Neural cell (in vitro differentiated cells): ENCODE results near the gene PSME3IP1. TPM values are rescaled to one million over a fixed set of nuclear protein-coding genes. Genes with fewer than 3 reads are reported as not detected.

ENCODE experiments used
- H2AFZ ChIP-seq: fragments of 200-600, 300-800 bp; sonication (generic), shearing (Covaris generic); 2 replicates; pipeline ENCODE4 v1.6.0; 2014; ENCODE audit warnings: low read depth, mild to moderate bottlenecking, antibody characterized with exemption, low read length, moderate library complexity
- H3F3A ChIP-seq: fragments of 200-600 bp; shearing (Covaris generic); 2 replicates; pipeline ENCODE4 v1.6.1; 2016; ENCODE audit warnings: mild to moderate bottlenecking, moderate library complexity, mixed read lengths, antibody characterized with exemption, low read length; ENCODE audit not compliant: insufficient read depth, poor library complexity, severe bottlenecking
- H3K27ac ChIP-seq: fragments of 200-600, 300-800 bp; sonication (generic), shearing (Covaris generic); 2 replicates; pipeline ENCODE4 v1.5.1; 2014; ENCODE audit warnings: mild to moderate bottlenecking, low read length, moderate library complexity
- H3K27me3 ChIP-seq: fragments of 300-800, 200-600 bp; sonication (generic), shearing (Covaris generic); 2 replicates; pipeline ENCODE4 v1.6.0; 2014; ENCODE audit warnings: mild to moderate bottlenecking, low read depth, low read length, moderate library complexity; ENCODE audit not compliant: insufficient read depth
- H3K36me3 ChIP-seq: fragments of 300-800, 200-600 bp; sonication (generic), shearing (Covaris generic); 2 replicates; pipeline ENCODE4 v1.5.1; 2014; ENCODE audit warnings: mild to moderate bottlenecking, antibody characterized with exemption, low read length, moderate library complexity; ENCODE audit not compliant: insufficient read depth
- H3K4me2 ChIP-seq: fragments of 300-800, 200-600 bp; sonication (generic), shearing (Covaris generic); 2 replicates; pipeline ENCODE4 v1.6.0; 2014; ENCODE audit warnings: mild to moderate bottlenecking, low read length
- H3K4me3 ChIP-seq: fragments of 300-800, 200-600 bp; sonication (generic), shearing (Covaris generic); 2 replicates; pipeline ENCODE4 v1.5.1; 2014; ENCODE audit warnings: mild to moderate bottlenecking, low read length, moderate library complexity
- H3K79me2 ChIP-seq: fragments of 200-600 bp; shearing (Covaris generic); replicated peaks from 2 replicates; pipeline ENCODE4 v1.6.0; 2014; ENCODE audit warnings: mild to moderate bottlenecking, low read length, moderate library complexity; ENCODE audit not compliant: insufficient read depth
- H3K9ac ChIP-seq: fragments of 300-800, 200-600 bp; sonication (generic), shearing (Covaris generic); 2 replicates; pipeline ENCODE4 v1.6.1; 2016; ENCODE audit warnings: mild to moderate bottlenecking, low read length, mixed read lengths
- H3K9me2 ChIP-seq: fragments of 200-600 bp; shearing (Covaris generic); 2 replicates; pipeline ENCODE4 v1.6.1; 2016; ENCODE audit warnings: mild to moderate bottlenecking, low read length, mixed read lengths; ENCODE audit not compliant: insufficient read depth
- H3K9me3 ChIP-seq: fragments of 200-600, 300-800 bp; sonication (generic), shearing (Covaris generic); 2 replicates; pipeline ENCODE4 v1.6.1; 2016; ENCODE audit warnings: mild to moderate bottlenecking, mixed run types, low read length, moderate library complexity, mixed read lengths
- H4K20me1 ChIP-seq: fragments of 200-600 bp; shearing (Covaris generic); 2 replicates; pipeline ENCODE4 v1.6.1; 2016; ENCODE audit warnings: mild to moderate bottlenecking, mixed run types; ENCODE audit not compliant: insufficient read depth
- EP300 ChIP-seq: fragments of 450-650 bp; conservative IDR thresholded peaks from 2 replicates; pipeline ENCODE4 v1.6.1; 2014; ENCODE audit warnings: antibody characterized with exemption, mild to moderate bottlenecking, moderate library complexity; ENCODE audit not compliant: poor library complexity, severe bottlenecking
- EZH2 ChIP-seq: fragments of 200-600, 300-800 bp; shearing (Covaris generic), sonication (generic); IDR thresholded peaks from 2 replicates; pipeline ENCODE4 v1.6.1; 2014; ENCODE audit warnings: antibody characterized with exemption, low read length, borderline replicate concordance, mild to moderate bottlenecking; ENCODE audit not compliant: insufficient read depth, poor library complexity, severe bottlenecking
- MXI1 ChIP-seq: fragments of 450-650 bp; conservative IDR thresholded peaks from 2 replicates; pipeline ENCODE4 v1.6.1; 2014; ENCODE audit warnings: antibody characterized with exemption, mild to moderate bottlenecking; ENCODE audit not compliant: poor library complexity, severe bottlenecking
- POLR2AphosphoS5 ChIP-seq: IDR thresholded peaks from 2 replicates; pipeline ENCODE4 v1.6.1; 2012
- RAD21 ChIP-seq: fragments of 450-650 bp; conservative IDR thresholded peaks from 2 replicates; pipeline ENCODE4 v1.6.1; 2014; ENCODE audit warnings: antibody characterized with exemption, mild to moderate bottlenecking, moderate library complexity
- SMC3 ChIP-seq: fragments of 450-650 bp; conservative IDR thresholded peaks from 2 replicates; pipeline ENCODE4 v1.6.1; 2014; ENCODE audit warnings: antibody characterized with exemption, mild to moderate bottlenecking, moderate library complexity; ENCODE audit not compliant: poor library complexity
- TAF1 ChIP-seq: IDR thresholded peaks from 2 replicates; pipeline ENCODE4 v1.6.1; 2012; ENCODE audit warnings: low read depth
- polyA plus RNA-seq: library from polyadenylated mRNA; depleted of rRNA; stranded (reverse); fragments of >200 nt; gene quantifications from 2 replicates; pipeline ENCODE4 v1.2.3, GENCODE V29; 2014
- TF ChIP-seq, protein P1 (sequence below): fragments of 450-650 bp; IDR thresholded peaks from 2 replicates; pipeline ENCODE4 v1.5.1; 2014; ENCODE audit warnings: antibody characterized with exemption, mild to moderate bottlenecking, moderate library complexity; ENCODE audit not compliant: poor library complexity, severe bottlenecking
- TF ChIP-seq, protein P2 (sequence below): IDR thresholded peaks from 2 replicates; pipeline ENCODE4 v1.6.1; 2012; ENCODE audit warnings: borderline replicate concordance

Gene PSME3IP1
- polyA plus RNA-seq, 1 donor from 2014 or later: 167 TPM

DNA sequence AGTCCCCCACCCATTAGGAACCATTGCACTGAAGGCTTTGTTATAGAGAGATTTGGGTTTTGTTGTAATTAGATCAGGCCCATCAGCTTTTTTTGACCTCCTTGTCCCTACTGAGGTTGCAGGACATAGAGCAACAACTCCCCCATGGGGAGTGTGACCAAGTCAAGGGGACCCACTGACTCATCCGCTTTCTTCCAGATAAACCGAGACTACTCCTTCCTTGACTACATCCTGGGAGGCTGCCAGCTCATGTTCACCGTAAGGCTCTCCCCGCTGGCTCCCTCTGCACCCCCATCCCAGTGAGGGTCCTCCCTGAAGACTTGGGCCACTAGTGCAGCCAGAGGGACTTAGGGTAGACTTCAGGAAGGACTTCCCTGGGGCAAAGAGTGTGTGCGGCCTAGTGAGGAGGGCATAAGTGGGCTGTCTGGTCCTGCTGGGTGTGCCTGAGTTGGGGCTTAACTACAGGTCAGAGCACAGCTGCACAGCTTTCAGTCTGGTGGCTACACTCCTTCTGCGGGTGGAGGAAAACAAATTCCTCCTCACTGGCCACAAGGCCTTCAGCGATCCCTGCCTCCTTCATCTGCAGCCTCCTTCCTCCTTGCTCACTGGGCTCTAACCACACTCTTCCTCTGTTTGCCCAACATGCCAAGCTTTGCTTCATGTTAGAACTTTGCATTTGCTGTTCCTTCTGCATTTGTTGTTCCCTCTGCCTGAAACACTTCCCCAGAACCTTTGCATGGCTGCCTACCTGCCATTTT, 62.4 kb downstream of the PSME3IP1 start:
- Histone ChIP-seq H3K4me3 (no peak overlapping the region), H3K79me2 (no peaks in the 10 kb centered on the region), H3K9ac (no peak overlapping the region), H3K36me3 (no peaks in the 10 kb centered on the region), H3K27ac (no peak overlapping the region), H3K9me2 (no peaks in the 10 kb centered on the region), H2AFZ (no peak overlapping the region), H3K27me3 (no peaks in the 10 kb centered on the region), H3K9me3 (no peaks in the 10 kb centered on the region), H4K20me1 (no peaks in the 10 kb centered on the region), H3F3A (no peaks in the 10 kb centered on the region), H3K4me2 (no peak overlapping the region)
- TF ChIP-seq, protein P1, sequence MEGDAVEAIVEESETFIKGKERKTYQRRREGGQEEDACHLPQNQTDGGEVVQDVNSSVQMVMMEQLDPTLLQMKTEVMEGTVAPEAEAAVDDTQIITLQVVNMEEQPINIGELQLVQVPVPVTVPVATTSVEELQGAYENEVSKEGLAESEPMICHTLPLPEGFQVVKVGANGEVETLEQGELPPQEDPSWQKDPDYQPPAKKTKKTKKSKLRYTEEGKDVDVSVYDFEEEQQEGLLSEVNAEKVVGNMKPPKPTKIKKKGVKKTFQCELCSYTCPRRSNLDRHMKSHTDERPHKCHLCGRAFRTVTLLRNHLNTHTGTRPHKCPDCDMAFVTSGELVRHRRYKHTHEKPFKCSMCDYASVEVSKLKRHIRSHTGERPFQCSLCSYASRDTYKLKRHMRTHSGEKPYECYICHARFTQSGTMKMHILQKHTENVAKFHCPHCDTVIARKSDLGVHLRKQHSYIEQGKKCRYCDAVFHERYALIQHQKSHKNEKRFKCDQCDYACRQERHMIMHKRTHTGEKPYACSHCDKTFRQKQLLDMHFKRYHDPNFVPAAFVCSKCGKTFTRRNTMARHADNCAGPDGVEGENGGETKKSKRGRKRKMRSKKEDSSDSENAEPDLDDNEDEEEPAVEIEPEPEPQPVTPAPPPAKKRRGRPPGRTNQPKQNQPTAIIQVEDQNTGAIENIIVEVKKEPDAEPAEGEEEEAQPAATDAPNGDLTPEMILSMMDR: no peak
- TF ChIP-seq POLR2AphosphoS5 (no peak), EP300 (no peak), MXI1 (no peak), TAF1 (no peak), SMC3 (no peak), RAD21 (no peak), EZH2 (no peak)
- TF ChIP-seq, protein P2, sequence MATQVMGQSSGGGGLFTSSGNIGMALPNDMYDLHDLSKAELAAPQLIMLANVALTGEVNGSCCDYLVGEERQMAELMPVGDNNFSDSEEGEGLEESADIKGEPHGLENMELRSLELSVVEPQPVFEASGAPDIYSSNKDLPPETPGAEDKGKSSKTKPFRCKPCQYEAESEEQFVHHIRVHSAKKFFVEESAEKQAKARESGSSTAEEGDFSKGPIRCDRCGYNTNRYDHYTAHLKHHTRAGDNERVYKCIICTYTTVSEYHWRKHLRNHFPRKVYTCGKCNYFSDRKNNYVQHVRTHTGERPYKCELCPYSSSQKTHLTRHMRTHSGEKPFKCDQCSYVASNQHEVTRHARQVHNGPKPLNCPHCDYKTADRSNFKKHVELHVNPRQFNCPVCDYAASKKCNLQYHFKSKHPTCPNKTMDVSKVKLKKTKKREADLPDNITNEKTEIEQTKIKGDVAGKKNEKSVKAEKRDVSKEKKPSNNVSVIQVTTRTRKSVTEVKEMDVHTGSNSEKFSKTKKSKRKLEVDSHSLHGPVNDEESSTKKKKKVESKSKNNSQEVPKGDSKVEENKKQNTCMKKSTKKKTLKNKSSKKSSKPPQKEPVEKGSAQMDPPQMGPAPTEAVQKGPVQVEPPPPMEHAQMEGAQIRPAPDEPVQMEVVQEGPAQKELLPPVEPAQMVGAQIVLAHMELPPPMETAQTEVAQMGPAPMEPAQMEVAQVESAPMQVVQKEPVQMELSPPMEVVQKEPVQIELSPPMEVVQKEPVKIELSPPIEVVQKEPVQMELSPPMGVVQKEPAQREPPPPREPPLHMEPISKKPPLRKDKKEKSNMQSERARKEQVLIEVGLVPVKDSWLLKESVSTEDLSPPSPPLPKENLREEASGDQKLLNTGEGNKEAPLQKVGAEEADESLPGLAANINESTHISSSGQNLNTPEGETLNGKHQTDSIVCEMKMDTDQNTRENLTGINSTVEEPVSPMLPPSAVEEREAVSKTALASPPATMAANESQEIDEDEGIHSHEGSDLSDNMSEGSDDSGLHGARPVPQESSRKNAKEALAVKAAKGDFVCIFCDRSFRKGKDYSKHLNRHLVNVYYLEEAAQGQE: no peak

DNA sequence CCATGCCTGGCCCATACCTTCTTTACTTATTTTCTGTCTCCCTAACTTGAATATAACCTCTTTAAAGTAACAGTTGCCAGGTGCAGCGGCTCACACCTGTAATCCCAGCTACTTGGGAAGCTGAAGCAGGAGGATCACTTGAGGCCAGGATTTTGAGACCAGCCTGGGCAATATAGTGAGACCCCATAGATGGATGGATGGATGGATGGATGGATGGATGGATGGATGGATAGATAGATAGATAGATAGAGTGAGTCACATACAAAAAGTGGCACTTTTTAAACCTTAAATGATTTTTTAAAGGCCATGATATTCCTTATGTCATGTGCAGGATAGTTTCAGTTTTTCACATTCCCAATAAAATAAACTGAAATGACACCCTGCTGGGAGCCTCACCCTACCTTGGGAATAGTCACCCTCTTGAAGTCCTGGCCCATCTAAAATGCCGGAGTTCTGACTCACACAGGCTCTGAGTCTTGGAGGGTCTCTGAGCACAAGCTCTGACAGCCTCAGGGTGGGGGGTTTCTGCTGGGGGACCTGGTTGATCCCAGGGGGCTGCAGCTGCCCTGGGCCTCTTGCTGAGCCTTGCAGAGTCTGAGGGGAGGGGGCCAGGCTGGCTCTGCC, 67.3 kb downstream of the PSME3IP1 start:
- TF ChIP-seq, protein P2: no peak
- TF ChIP-seq EZH2 (no peak), TAF1 (no peak), EP300 (no peak)
- Histone ChIP-seq H3K9me3 (no peaks in the 10 kb centered on the region), H3K27ac (no peak overlapping the region), H4K20me1 (no peaks in the 10 kb centered on the region), H3K4me3 (no peak overlapping the region), H3K9me2 (no peaks in the 10 kb centered on the region), H3K79me2 (no peaks in the 10 kb centered on the region), H3K4me2 (no peak overlapping the region), H3K9ac (no peak overlapping the region), H3K36me3 (no peaks in the 10 kb centered on the region), H2AFZ (no peak overlapping the region), H3F3A (no peaks in the 10 kb centered on the region), H3K27me3 (no peaks in the 10 kb centered on the region)
